ENCODE data around the gene NXNL1.

- no peak for TF ChIP-seq CTCF (IDR thresholded peaks at IDR 0.05)
- no peak for TF ChIP-seq POLR2A (IDR thresholded peaks at IDR 0.05)
- no peak for TF ChIP-seq EP300 (IDR thresholded peaks at IDR 0.05)
Observed at GRCh38 chr19:17506745-17507144, 46.0 kb upstream of the NXNL1 start.
